H1 (cell line): Measurements from ENCODE around the gene FASTK.

Source experiments
- EP300 ChIP-seq, 2 experiments: IDR thresholded peaks; 1 replicate in 1 of 2; 2 replicates in 1 of 2; pipeline ENCODE4 v1.6.1; 2011 to 2012; ENCODE audit warnings: low read depth in 2 of 2, low read length in 2 of 2, mild to moderate bottlenecking in 2 of 2, borderline replicate concordance in 1 of 2, inconsistent platforms in 1 of 2, moderate library complexity in 1 of 2
- FOSL1 ChIP-seq: IDR thresholded peaks from 2 replicates; pipeline ENCODE4 v1.6.1; 2011; ENCODE audit warnings: mild to moderate bottlenecking, low read depth, low read length, moderate library complexity; ENCODE audit not compliant: insufficient read depth
- JUN ChIP-seq: IDR thresholded peaks from 2 replicates; pipeline ENCODE4 v1.6.1; 2011; ENCODE audit warnings: low read depth, mild to moderate bottlenecking, improper control_type of control experiment, low read length
- POLR2A ChIP-seq, 2 experiments: IDR thresholded peaks; 1 replicate in 1 of 2; 2 replicates in 1 of 2; pipeline ENCODE4 v1.6.1; 2011; ENCODE audit warnings: low read depth in 2 of 2, low read length in 2 of 2, mild to moderate bottlenecking in 2 of 2; ENCODE audit errors: control extremely low read depth in 1 of 2
- RBBP5 ChIP-seq: IDR thresholded peaks from 2 replicates; pipeline ENCODE4 v1.7.1; 2012; ENCODE audit warnings: low read depth, mild to moderate bottlenecking, inconsistent platforms, low read length, moderate library complexity, borderline replicate concordance
- SUZ12 ChIP-seq: fragments of 200-600 bp; sonication (generic); IDR thresholded peaks from 2 replicates; pipeline ENCODE4 v1.6.1; 2012; ENCODE audit warnings: mild to moderate bottlenecking, inconsistent platforms, low read length, moderate library complexity, mixed read lengths
- TF ChIP-seq, protein P1 (sequence below): IDR thresholded peaks from 2 replicates; pipeline ENCODE4 v1.6.1; 2012; ENCODE audit warnings: low read length, inconsistent platforms
- TF ChIP-seq, protein P2 (sequence below), 3 experiments: IDR thresholded peaks; 1 replicate in 2 of 3; 2 replicates in 1 of 3; pipeline versions ENCODE4 v1.5.1 to v1.6.1; 2011; ENCODE audit warnings: low read length in 3 of 3, mild to moderate bottlenecking in 3 of 3, inconsistent platforms in 2 of 3, low read depth in 1 of 3, moderate library complexity in 1 of 3; ENCODE audit not compliant: insufficient read depth in 1 of 3; ENCODE audit errors: control extremely low read depth in 1 of 3

DNA sequence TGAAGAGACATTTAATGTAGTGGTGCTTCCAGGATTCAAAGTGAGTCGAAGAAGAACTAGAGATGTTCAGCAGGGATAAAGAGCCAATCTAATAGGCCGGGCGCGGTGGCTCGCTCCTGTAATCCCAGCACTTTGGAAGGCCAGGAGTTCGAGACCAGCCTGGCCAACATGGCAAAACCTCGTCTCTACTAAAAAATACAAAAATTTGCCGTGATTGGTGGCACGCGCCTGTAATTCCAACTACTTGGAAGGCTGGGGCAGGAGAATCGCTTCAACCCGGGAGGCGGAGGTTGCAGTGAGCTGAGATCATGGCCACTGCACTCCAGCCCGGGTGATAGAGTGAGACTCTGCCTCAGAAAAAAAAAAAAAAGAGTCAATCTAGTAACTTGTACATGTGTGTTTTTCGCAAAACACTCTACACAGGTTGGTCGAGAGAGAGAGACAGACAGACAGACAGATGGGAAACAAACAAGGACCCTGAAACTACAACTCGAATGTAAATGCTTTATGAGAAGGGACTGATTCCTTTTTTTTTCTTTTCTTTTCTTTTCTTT, 51.6 kb downstream of the FASTK start:
- TF ChIP-seq EP300 (IDR thresholded peaks at IDR 0.05; ENCODE audit: borderline replicate concordance in 1 of 2, low read depth in 2 of 2, low read length in 2 of 2) (no peak), POLR2A (IDR thresholded peaks at IDR 0.05; ENCODE audit: control extremely low read depth in 1 of 2, low read depth in 2 of 2, low read length in 2 of 2) (no peak), FOSL1 (no peak), SUZ12 (no peak), JUN (no peak), RBBP5 (no peak)
- TF ChIP-seq, protein P1, sequence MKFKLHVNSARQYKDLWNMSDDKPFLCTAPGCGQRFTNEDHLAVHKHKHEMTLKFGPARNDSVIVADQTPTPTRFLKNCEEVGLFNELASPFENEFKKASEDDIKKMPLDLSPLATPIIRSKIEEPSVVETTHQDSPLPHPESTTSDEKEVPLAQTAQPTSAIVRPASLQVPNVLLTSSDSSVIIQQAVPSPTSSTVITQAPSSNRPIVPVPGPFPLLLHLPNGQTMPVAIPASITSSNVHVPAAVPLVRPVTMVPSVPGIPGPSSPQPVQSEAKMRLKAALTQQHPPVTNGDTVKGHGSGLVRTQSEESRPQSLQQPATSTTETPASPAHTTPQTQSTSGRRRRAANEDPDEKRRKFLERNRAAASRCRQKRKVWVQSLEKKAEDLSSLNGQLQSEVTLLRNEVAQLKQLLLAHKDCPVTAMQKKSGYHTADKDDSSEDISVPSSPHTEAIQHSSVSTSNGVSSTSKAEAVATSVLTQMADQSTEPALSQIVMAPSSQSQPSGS: no peak
- TF ChIP-seq, protein P2, sequence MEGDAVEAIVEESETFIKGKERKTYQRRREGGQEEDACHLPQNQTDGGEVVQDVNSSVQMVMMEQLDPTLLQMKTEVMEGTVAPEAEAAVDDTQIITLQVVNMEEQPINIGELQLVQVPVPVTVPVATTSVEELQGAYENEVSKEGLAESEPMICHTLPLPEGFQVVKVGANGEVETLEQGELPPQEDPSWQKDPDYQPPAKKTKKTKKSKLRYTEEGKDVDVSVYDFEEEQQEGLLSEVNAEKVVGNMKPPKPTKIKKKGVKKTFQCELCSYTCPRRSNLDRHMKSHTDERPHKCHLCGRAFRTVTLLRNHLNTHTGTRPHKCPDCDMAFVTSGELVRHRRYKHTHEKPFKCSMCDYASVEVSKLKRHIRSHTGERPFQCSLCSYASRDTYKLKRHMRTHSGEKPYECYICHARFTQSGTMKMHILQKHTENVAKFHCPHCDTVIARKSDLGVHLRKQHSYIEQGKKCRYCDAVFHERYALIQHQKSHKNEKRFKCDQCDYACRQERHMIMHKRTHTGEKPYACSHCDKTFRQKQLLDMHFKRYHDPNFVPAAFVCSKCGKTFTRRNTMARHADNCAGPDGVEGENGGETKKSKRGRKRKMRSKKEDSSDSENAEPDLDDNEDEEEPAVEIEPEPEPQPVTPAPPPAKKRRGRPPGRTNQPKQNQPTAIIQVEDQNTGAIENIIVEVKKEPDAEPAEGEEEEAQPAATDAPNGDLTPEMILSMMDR (IDR thresholded peaks at IDR 0.05; ENCODE audit: control extremely low read depth in 1 of 3, insufficient read depth in 1 of 3, low read depth in 1 of 3, low read length in 3 of 3): no peak
